SH-SY5Y (cell line): ENCODE results near the gene TXNDC2.

Experiments used
- GATA2 ChIP-seq: IDR thresholded peaks from 2 replicates; pipeline ENCODE4 v1.6.1; 2011; ENCODE audit warnings: mild to moderate bottlenecking, low read depth, low read length
- GATA3 ChIP-seq: IDR thresholded peaks from 2 replicates; pipeline ENCODE4 v1.6.1; 2011; ENCODE audit warnings: low read depth, mild to moderate bottlenecking, low read length, moderate library complexity

The TXNDC2 gene

DNA sequence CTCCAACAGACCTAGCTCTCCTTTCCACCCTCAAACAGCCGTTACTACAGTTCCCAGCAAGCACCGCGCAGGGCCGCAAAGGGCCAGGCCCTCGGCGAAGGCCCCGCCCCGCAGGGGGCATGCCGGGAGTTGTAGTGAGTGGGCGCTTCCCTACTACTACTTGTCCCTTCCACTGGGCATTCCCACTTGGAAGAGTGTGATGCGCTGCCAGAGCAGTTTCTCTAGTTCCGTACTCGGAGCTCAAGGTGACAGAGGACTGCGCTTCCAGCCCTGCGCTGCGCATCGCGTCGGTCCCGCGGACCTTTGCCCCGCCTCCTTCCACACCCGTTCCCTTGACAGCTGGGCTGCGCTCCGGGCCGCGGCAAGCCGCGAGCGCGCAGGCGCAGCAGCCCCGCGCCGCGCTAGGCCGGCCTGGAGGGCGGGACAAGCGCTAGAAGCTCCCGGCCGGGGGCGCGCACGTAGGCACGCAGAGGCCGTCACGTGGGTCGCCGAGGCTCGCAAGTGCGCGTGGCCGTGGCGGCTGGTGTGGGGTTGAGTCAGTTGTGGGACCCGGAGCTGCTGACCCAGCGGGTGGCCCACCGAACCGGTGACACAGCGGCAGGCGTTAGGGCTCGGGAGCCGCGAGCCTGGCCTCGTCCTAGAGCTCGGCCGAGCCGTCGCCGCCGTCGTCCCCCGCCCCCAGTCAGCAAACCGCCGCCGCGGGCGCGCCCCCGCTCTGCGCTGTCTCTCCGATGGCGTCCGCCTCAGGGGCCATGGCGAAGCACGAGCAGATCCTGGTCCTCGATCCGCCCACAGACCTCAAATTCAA is 28.0 kb downstream of the TXNDC2 start, which contains the start of gene VAPA:
Gene VAPA (plus strand): TSS at position 491 of the 808 bp plus-strand sequence. CDS start 241 bp downstream, at position 732.
- TF ChIP-seq GATA3: no peak
- no peak for TF ChIP-seq GATA2

GRCh38 chr18:9914334-9914583 is 28.5 kb downstream of the TXNDC2 start:
- TF ChIP-seq GATA2 (no peak), GATA3 (no peak)

DNA sequence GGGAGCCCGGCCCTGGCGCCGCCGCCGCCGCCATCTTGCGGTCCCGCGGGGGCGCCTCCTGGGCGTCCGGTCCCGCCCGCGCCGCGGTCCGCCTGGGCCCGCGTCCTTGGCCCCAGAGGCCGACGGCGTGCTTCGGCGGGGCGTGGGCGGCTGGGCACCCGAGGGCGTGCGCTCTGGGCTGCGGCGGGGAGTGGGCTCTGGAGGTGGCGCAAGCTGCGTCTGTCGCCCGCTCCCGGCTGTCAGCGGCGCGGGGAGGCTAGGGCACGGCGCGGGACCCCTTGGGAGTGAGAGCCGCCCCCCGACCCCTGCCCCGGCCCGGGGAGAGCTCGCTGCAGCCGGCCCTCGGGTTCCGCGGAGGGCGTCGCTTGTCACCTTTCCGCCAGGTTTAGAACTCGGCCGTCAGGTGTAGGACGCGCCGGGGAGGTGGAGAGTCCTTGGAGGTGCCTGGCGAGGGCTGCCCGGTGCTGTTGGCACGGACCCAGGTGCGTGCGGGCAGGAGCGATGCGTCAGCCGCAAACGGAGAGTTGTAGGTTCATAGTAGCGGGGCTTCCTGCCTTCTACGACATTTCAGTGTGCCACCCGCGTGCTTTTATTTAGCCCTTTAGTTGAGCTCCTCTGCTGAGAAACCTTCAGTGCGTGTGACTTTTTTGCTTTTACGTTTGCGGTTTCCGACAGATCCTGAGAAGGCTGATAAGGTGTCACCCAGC is 29.0 kb downstream of the TXNDC2 start:
- TF ChIP-seq GATA3: no peak
- TF ChIP-seq GATA2: no peak

- TF ChIP-seq GATA2 (no peak), GATA3 (no peak)
Observed at GRCh38 chr18:9915291-9916076, 29.7 kb downstream of the TXNDC2 start.

- TF ChIP-seq GATA3: no peak
- no peak for TF ChIP-seq GATA2
Observed at GRCh38 chr18:9916077-9916639, 30.4 kb downstream of the TXNDC2 start.

GRCh38 chr18:9916808-9917207 is 31.0 kb downstream of the TXNDC2 start:
- no peak for TF ChIP-seq GATA2
- TF ChIP-seq GATA3: no peak

DNA sequence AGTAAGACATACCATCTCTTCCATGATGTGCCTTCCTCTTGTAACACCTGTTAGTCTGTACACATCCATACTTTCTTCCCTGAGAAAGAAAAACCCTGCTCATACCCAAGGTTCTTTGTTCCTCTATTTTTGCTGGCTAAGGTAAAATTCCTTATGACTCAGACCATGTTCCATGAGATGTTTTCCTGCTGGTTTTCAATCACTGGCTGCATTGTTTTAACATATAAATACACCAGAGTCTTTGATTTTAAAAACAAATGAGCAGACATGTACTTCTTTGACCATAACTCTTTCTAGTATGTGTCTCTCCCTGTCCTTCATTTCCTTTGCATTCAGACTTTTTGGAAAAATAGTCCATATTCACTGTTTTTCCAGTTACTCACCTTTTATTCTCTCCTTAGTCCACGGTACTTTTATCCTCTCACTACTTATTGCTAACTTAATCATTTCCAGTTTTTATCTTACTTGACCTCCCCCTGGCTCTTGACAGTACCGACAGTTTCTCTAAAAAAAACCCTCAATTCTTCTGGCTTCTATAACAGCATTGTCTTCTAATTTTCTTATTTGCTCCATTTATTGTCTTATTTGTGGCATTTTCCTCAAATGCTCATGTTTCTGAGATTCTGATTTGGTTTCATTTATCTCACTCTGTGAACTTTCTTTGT is 32.4 kb downstream of the TXNDC2 start:
- no peak for TF ChIP-seq GATA2
- no peak for TF ChIP-seq GATA3

DNA sequence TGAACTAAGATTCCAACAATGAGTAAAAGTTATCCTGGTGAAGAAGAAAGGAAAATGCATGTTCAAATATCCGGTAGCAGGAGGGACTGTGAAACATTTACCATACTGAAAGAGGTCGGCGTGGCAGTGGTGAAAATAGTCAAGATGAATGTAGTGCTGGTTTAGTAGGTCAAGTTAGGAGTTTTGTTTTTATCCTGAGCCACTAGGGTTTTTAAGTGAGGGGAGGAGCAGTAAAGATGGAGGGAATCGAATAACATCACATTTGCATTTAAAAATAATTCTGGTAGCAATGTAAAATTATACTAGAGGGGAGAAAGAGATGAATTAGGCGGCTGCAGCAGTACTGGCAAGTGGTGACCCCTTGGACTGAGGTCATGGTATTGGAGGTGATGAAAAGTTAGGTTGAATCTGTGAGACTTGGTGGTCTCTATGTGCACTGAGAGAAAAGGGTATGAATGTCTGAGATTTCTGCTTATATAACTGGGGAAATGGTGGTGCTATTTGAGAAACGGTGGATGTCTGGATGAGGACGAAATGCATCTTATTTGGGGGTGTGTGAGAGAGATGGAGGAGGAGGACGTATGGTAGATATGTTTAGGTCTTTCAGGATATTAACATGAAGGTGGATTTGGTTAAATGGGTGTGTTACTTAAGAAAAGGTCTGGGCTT is 33.9 kb downstream of the TXNDC2 start:
- TF ChIP-seq GATA3 (no peak), GATA2 (no peak)

GRCh38 chr18:9922592-9923311 is 37.0 kb downstream of the TXNDC2 start:
- TF ChIP-seq GATA2 (no peak), GATA3 (no peak)

DNA sequence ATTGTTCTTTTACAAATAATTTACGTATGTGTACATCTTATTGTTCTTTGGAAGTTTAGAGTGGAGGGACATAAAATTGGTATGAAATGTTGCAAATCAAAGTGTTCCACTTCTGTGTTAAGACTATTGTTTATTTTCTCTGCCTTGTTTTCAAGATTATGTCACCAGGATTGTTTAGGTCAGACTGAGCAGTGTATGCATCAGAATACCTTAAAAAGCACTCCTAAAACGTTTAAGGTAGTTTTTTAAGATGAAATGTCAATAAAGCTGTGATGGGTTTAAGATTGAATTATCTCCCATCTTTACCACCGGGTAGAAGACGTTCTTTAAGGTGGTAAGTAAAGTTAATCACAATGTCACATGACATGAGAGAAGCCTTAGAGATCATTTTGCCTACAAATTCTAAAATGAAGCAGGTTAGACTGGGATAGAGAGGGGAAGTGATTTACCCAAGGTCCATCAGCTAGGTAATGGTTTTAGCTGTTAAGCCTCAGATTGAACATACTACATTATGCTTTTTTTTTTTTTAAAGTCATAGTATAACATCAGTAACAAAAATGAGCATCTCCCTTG is 38.7 kb downstream of the TXNDC2 start:
- TF ChIP-seq GATA3 (no peak), GATA2 (no peak)

DNA sequence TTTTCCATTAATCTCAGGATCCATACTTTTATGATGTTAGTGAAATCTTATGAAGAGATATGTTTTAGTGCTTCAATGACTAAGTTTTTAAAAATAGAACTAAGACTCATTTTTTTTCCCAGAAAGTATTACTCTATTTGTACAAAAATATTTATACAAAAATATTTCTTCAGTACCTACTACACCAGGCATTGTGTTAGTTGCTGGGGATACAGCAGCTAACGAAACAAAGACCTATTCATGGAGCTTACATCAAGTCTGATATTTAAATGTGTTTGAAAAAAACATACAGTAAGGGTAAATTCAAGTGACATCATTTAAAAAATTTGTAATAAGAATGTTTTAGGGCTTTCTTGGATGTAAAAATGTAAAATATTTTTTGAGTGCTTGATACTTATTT is 39.6 kb downstream of the TXNDC2 start:
- TF ChIP-seq GATA3 (no peak), GATA2 (no peak)

DNA sequence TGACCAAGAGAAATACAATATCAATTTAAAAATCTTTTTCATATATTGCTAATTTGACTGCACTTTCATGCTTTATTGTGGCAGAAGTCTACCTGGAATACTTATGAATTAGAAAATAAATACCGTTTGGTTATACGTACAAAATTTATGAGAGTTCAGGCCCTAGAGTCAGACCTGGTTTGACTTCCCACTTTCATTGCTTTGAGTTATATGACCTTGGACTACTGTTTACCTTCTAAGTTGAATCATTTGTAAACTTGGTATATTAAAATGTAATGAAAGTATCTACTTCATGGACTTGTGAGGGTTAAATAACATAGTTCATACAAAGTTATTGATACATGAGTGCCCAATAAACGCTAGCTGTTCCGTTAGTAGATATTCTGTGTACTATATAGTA is 40.0 kb downstream of the TXNDC2 start:
- TF ChIP-seq GATA3 (no peak), GATA2 (no peak)
